Fibroblast of lung (primary cell): ENCODE measurements around the gene OR2H1. TPM values are rescaled to one million over a fixed set of nuclear protein-coding genes. Genes with fewer than 3 reads are reported as not detected.

Experiments used
- DNase-seq, 2 donors: peaks; one replicate each; pipeline versions ENCODE4 v3.0.0 to v3.0.0-alpha.2; 2010; ENCODE audit warnings: low read depth in 2 of 2
- H2AFZ ChIP-seq: 2 replicates; pipeline ENCODE4 v1.5.1; 2012; ENCODE audit warnings: low read length, control low read depth, inconsistent platforms
- H3K27ac ChIP-seq: 2 replicates; pipeline ENCODE4 v1.5.1; 2011; ENCODE audit warnings: low read length, control low read depth; ENCODE audit not compliant: insufficient read depth
- H3K27me3 ChIP-seq: 2 replicates; pipeline ENCODE4 v1.5.1; 2011; ENCODE audit warnings: mild to moderate bottlenecking, low read length; ENCODE audit not compliant: control insufficient read depth, insufficient read depth
- H3K36me3 ChIP-seq: 2 replicates; pipeline ENCODE4 v1.5.1; 2011; ENCODE audit warnings: low read length; ENCODE audit not compliant: control insufficient read depth, insufficient read depth
- H3K4me1 ChIP-seq: 2 replicates; pipeline ENCODE4 v1.5.1; 2011; ENCODE audit warnings: low read length; ENCODE audit not compliant: control insufficient read depth, insufficient read depth; ENCODE audit errors: extremely low read depth
- H3K4me2 ChIP-seq: 2 replicates; pipeline ENCODE4 v1.5.1; 2011; ENCODE audit warnings: low read length, control low read depth; ENCODE audit not compliant: insufficient read depth; ENCODE audit errors: extremely low read depth
- H3K4me3 ChIP-seq, 4 experiments: fragments of 200-600 bp in 1 of 4; sonication (generic) in 1 of 4; replicated peaks in 1 of 4; 2 replicates each; pipeline ENCODE4 v1.5.1; 2011 to 2016; ENCODE audit warnings: low read length in 4 of 4, low read depth in 3 of 4, mild to moderate bottlenecking in 3 of 4, control low read depth in 2 of 4, inconsistent platforms in 1 of 4, mixed read lengths in 1 of 4; ENCODE audit not compliant: insufficient read depth in 1 of 4; ENCODE audit errors: control extremely low read depth in 1 of 4
- H3K79me2 ChIP-seq: 2 replicates; pipeline ENCODE4 v1.5.1; 2012; ENCODE audit warnings: mild to moderate bottlenecking, low read length, inconsistent platforms; ENCODE audit not compliant: control insufficient read depth, insufficient read depth
- H3K9ac ChIP-seq: 2 replicates; pipeline ENCODE4 v1.5.1; 2011; ENCODE audit warnings: mild to moderate bottlenecking, low read length, control low read depth; ENCODE audit not compliant: insufficient read depth
- H3K9me3 ChIP-seq: 2 replicates; pipeline ENCODE4 v1.5.1; 2012; ENCODE audit warnings: low read depth, low read length; ENCODE audit not compliant: control insufficient read depth, insufficient read depth
- H4K20me1 ChIP-seq: 2 replicates; pipeline ENCODE4 v1.5.1; 2011; ENCODE audit warnings: low read length; ENCODE audit not compliant: control insufficient read depth, insufficient read depth; ENCODE audit errors: extremely low read depth
- CTCF ChIP-seq, 2 donors: IDR thresholded peaks in 1 of 2; conservative IDR thresholded peaks in 1 of 2; 1 replicate in 1 of 2; 2 replicates in 1 of 2; pipeline ENCODE4 v1.5.1; 2011 to 2012; ENCODE audit warnings: low read length in 2 of 2, control low read depth in 1 of 2, inconsistent platforms in 1 of 2, low read depth in 1 of 2, mild to moderate bottlenecking in 1 of 2
- EZH2 ChIP-seq: IDR thresholded peaks from 2 replicates; pipeline ENCODE4 v1.5.1; 2012; ENCODE audit warnings: low read length, control low read depth, mild to moderate bottlenecking; ENCODE audit errors: missing control alignments
- polyA plus RNA-seq, 2 donors: library from polyadenylated mRNA; depleted of rRNA in 1 of 2; stranded (reverse) in 1 of 2; unstranded in 1 of 2; fragments of >200 nt; gene quantifications; 2 replicates each; pipeline ENCODE4 v1.2.1, GENCODE V29; 2011 to 2012; ENCODE audit warnings: missing spikeins in 1 of 2
- total RNA-seq: library from RNA; depleted of rRNA; stranded (reverse); fragments of >200 nt; gene quantifications from 2 replicates; pipeline ENCODE4 v1.2.1, GENCODE V29; 2014

Gene OR2H1
- total and polyA plus RNA-seq, 2 donors (not counting 1 experiment from before 2014, with no cell fraction given), result not detected

GRCh38 chr6:29486577-29486976, 29.6 kb downstream of the OR2H1 start:
- H2AFZ ChIP-seq, result no peak overlapping the region
- H3K9me3 ChIP-seq, result no peaks in the 10 kb centered on the region
- H3K27ac ChIP-seq, result no peak overlapping the region
- no peak for TF ChIP-seq EZH2
- TF ChIP-seq CTCF (conservative IDR thresholded peaks at IDR 0.05 in 1 of 2, IDR thresholded peaks at IDR 0.05 in 1 of 2; ENCODE audit: low read depth in 1 of 2, low read length in 2 of 2), result no peak
- H3K9ac ChIP-seq, result no peak overlapping the region
- no peaks in the 10 kb centered on the region for H3K79me2 ChIP-seq
- H3K36me3 ChIP-seq, result no peaks in the 10 kb centered on the region
- no peak for DNase-seq
- H3K4me2 ChIP-seq, result no peak overlapping the region
- no peaks in the 10 kb centered on the region for H3K4me1 ChIP-seq
- no peaks in the 10 kb centered on the region for H4K20me1 ChIP-seq
- H3K4me3 ChIP-seq, result no peak overlapping the region
- H3K27me3 ChIP-seq, result no peaks in the 10 kb centered on the region

- Histone ChIP-seq H3K27me3 (no peaks in the 10 kb centered on the region), H3K9me3 (no peaks in the 10 kb centered on the region), H2AFZ (no peak overlapping the region), H3K4me2 (no peak overlapping the region), H3K27ac (no peak overlapping the region), H3K4me3 (no peak overlapping the region), H3K4me1 (no peaks in the 10 kb centered on the region), H4K20me1 (no peaks in the 10 kb centered on the region), H3K9ac (no peak overlapping the region), H3K36me3 (no peaks in the 10 kb centered on the region), H3K79me2 (no peaks in the 10 kb centered on the region)
- no peak for TF ChIP-seq CTCF (conservative IDR thresholded peaks at IDR 0.05 in 1 of 2, IDR thresholded peaks at IDR 0.05 in 1 of 2; ENCODE audit: low read depth in 1 of 2, low read length in 2 of 2)
- TF ChIP-seq EZH2, result no peak
- DNase-seq, result no peak
Observed at GRCh38 chr6:29487131-29487530, 30.2 kb downstream of the OR2H1 start.

- Histone ChIP-seq H3K9ac (no peak within 1 kb of the TSS), H3K36me3 (no peaks in the 10 kb centered on the region), H3K4me3 (no peak within 1 kb of the TSS), H3K4me1 (no peaks in the 10 kb centered on the region), H3K79me2 (no peaks in the 10 kb centered on the region), H2AFZ (no peak within 1 kb of the TSS), H3K9me3 (no peaks in the 10 kb centered on the region), H3K4me2 (no peak within 1 kb of the TSS), H3K27me3 (no peaks in the 10 kb centered on the region), H3K27ac (no peak within 1 kb of the TSS), H4K20me1 (no peaks in the 10 kb centered on the region)
- TF ChIP-seq CTCF (conservative IDR thresholded peaks at IDR 0.05 in 1 of 2, IDR thresholded peaks at IDR 0.05 in 1 of 2; ENCODE audit: low read depth in 1 of 2, low read length in 2 of 2) (no peak), EZH2 (no peak)
- no peak for DNase-seq
Observed at GRCh38 chr6:29487660-29488059, 30.7 kb downstream of the OR2H1 start, which contains the start of gene MAS1L. Gene MAS1L (minus strand): TSS chr6:29487956. CDS start chr6:29487902, 54 bp downstream.
